HepG2 (cell line): ENCODE results near the gene EFNA4. TPM values are rescaled to one million over a fixed set of nuclear protein-coding genes. Genes with fewer than 3 reads are reported as not detected.

ENCODE experiments used
- FOXA3 ChIP-seq: IDR thresholded peaks from 2 replicates; pipeline ENCODE4 v1.6.1; 2016; ENCODE audit warnings: missing genetic modification reagents, missing compliant biosample characterization
- GATAD1 ChIP-seq: IDR thresholded peaks from 2 replicates; pipeline ENCODE4 v1.6.1; 2016; ENCODE audit warnings: missing genetic modification reagents, missing compliant biosample characterization
- HMGXB4 ChIP-seq, 2 experiments: sonication (generic) in 1 of 2; formaldehyde crosslinking in 1 of 2; IDR thresholded peaks; 2 replicates each; pipeline versions ENCODE4 v1.4.0 to v1.6.1; 2018 to 2020; ENCODE audit warnings: missing genetic modification reagents in 2 of 2, borderline replicate concordance in 1 of 2, low read depth in 1 of 2, mild to moderate bottlenecking in 1 of 2, missing biosample characterization in 1 of 2
- HOMEZ ChIP-seq: IDR thresholded peaks from 2 replicates; pipeline ENCODE4 v1.6.1; 2016; ENCODE audit warnings: low read depth
- KDM2A ChIP-seq: sonication (generic); formaldehyde crosslinking; IDR thresholded peaks from 2 replicates; pipeline ENCODE4 v1.4.0; 2020; ENCODE audit warnings: low read depth, missing genetic modification reagents, borderline replicate concordance
- LCORL ChIP-seq, 2 experiments: fragments of 450-650 bp in 1 of 2; sonication (generic) in 1 of 2; formaldehyde crosslinking in 1 of 2; IDR thresholded peaks; 2 replicates each; pipeline versions ENCODE4 v1.5.0 to v1.6.1; 2017 to 2020; ENCODE audit warnings: antibody characterized with exemption in 1 of 2, missing genetic modification reagents in 1 of 2
- MXI1 ChIP-seq: IDR thresholded peaks from 3 replicates; pipeline ENCODE4 v1.6.1; 2012; ENCODE audit warnings: low read depth, low read length, inconsistent platforms, borderline replicate concordance
- PPARG ChIP-seq: conservative IDR thresholded peaks from 2 replicates; pipeline ENCODE4 v1.6.1; 2016; ENCODE audit warnings: missing biosample characterization, missing genetic modification reagents
- SMC3 ChIP-seq: IDR thresholded peaks from 2 replicates; pipeline ENCODE4 v1.6.1; 2011; ENCODE audit warnings: low read length, improper control_type of control experiment
- SRY ChIP-seq: sonication (generic); formaldehyde crosslinking; IDR thresholded peaks from 2 replicates; pipeline ENCODE4 v1.8.0; 2022; ENCODE audit warnings: mild to moderate bottlenecking, missing genetic modification reagents
- UBTF ChIP-seq: sonication (generic); formaldehyde crosslinking; IDR thresholded peaks from 2 replicates; pipeline ENCODE4 v1.4.0; 2020; ENCODE audit warnings: mild to moderate bottlenecking, missing genetic modification reagents
- ZBED4 ChIP-seq: sonication (generic); formaldehyde crosslinking; IDR thresholded peaks from 2 replicates; pipeline ENCODE4 v1.4.0; 2020; ENCODE audit warnings: missing genetic modification reagents, borderline replicate concordance
- ZGPAT ChIP-seq: IDR thresholded peaks from 2 replicates; pipeline ENCODE4 v1.6.1; 2016; ENCODE audit warnings: mild to moderate bottlenecking
- ZNF720 ChIP-seq: sonication (generic); formaldehyde crosslinking; IDR thresholded peaks from 2 replicates; pipeline ENCODE4 v1.4.0; 2020; ENCODE audit warnings: missing genetic modification reagents
- ZNF777 ChIP-seq: sonication (generic); formaldehyde crosslinking; IDR thresholded peaks from 2 replicates; pipeline ENCODE4 v1.4.0; 2020; ENCODE audit warnings: missing genetic modification reagents
- ZSCAN30 ChIP-seq: sonication (generic); formaldehyde crosslinking; IDR thresholded peaks from 2 replicates; pipeline ENCODE4 v1.5.0; 2020; ENCODE audit warnings: mild to moderate bottlenecking, missing genetic modification reagents
- polyA plus RNA-seq, 8 experiments: library from polyadenylated mRNA; depleted of rRNA in 3 of 8; stranded (reverse) in 7 of 8; unstranded in 1 of 8; fragments of >200 nt; fragmentation: Illumina TruSeq in 4 of 8; extraction: Trizol in 4 of 8; gene quantifications; 2 replicates each; pipeline versions ENCODE4 v1.2.1 to v1.2.3, GENCODE V29; 2011 to 2016; ENCODE audit warnings: low read depth in 4 of 8, missing spikeins in 1 of 8, mixed read lengths in 1 of 8; ENCODE audit not compliant: insufficient read depth in 1 of 8
- total RNA-seq, 5 experiments: library from RNA; depleted of rRNA; stranded (reverse); fragments of >200 nt; fragmentation: Illumina TruSeq; extraction: Trizol; gene quantifications; 2 replicates each; pipeline ENCODE4 v1.2.3, GENCODE V29; 2016; ENCODE audit warnings: low read depth in 1 of 5

EFNA4 gene
- total and polyA plus RNA-seq, 2 of the 13 experiments (the other 11 are each of a cell fraction or from before 2014, with no cell fraction given) = 12.0 to 17.2 TPM

- TF ChIP-seq HMGXB4 (CRISPR knock-in tag; IDR thresholded peaks at IDR 0.05; ENCODE audit: borderline replicate concordance in 1 of 2, low read depth in 1 of 2) = peak in 1 of 2 experiments; percentile 48; a peak in 2 of 4 replicates
- peak; percentile 60; the same call in 1 of the 2 replicates for TF ChIP-seq SRY (CRISPR knock-in tag)
- TF ChIP-seq FOXA3 (CRISPR knock-in tag) = no peak
- TF ChIP-seq LCORL (IDR thresholded peaks at IDR 0.05) = no peak
- TF ChIP-seq LCORL (CRISPR knock-in tag; IDR thresholded peaks at IDR 0.05) = peak; percentile 41; the same call in 1 of the 2 replicates
- peak; percentile 67 for TF ChIP-seq SMC3
- no peak for TF ChIP-seq ZNF777 (CRISPR knock-in tag)
- no peak for TF ChIP-seq PPARG (CRISPR knock-in tag)
- 0 out of 2 replicates have a peak, but pooled peaks have one; percentile 21 for TF ChIP-seq HOMEZ
- no peak for TF ChIP-seq ZNF720 (CRISPR knock-in tag)
- peak; percentile 38; the same call in 1 of the 2 replicates for TF ChIP-seq GATAD1
- TF ChIP-seq ZBED4 = 0 out of 2 replicates have a peak, but pooled peaks have one; percentile 9
- 0 out of 3 replicates have a peak, but pooled peaks have one; percentile 28 for TF ChIP-seq MXI1
- TF ChIP-seq ZSCAN30 = no peak
- TF ChIP-seq ZGPAT = 0 out of 2 replicates have a peak, but pooled peaks have one; percentile 41
- TF ChIP-seq KDM2A (CRISPR knock-in tag) = peak; percentile 23; the same call in 1 of the 2 replicates
- TF ChIP-seq UBTF = 0 out of 2 replicates have a peak, but pooled peaks have one; percentile 12
Observed at GRCh38 chr1:155044812-155045657, 18.5 kb upstream of the EFNA4 start (continued).
